HCT116 (cell line): ENCODE results near the gene CD9. TPM values are rescaled to one million over a fixed set of nuclear protein-coding genes. Genes with fewer than 3 reads are reported as not detected.

Experiments used
- ATAC-seq: fragments of 200-7000 bp; cut with Tn5 transposase; 2 replicates; pipeline ENCODE4 v1.9.1; 2020; ENCODE audit warnings: mild to moderate bottlenecking, moderate library complexity
- BruUV-seq: library from RNA; stranded (reverse); fragments of 400-500 nt; replicated peaks from 2 replicates; lab custom pipeline; 2021; lab: Mats Ljungman, UMichigan
- CTCF ChIA-PET: fragments of 300-600 bp; sonication (Branson Sonifier 250); formaldehyde crosslinking; loops from one replicate; lab custom pipeline; 2021; ENCODE audit warnings: antibody characterized with exemption; lab: Charles Lee
- POLR2A ChIA-PET: fragments of 300-600, 350-600 bp; sonication (Branson Sonifier 250); formaldehyde crosslinking; loops from one replicate; lab custom pipeline; 2021; ENCODE audit warnings: antibody characterized with exemption; lab: Charles Lee
- RAD21 ChIA-PET, 2 experiments: fragments of 300-600 bp; sonication (Branson Sonifier 250); formaldehyde crosslinking; loops; one replicate each; lab custom pipeline; 2023; ENCODE audit warnings: low total read pairs in 2 of 2; ENCODE audit not compliant: uncharacterized antibody in 2 of 2, unreplicated experiment in 2 of 2, low non-redundant PET in 1 of 2; lab: Charles Lee
- DNase-seq: peaks from one replicate; pipeline ENCODE4 v3.0.0-alpha.2; 2010; ENCODE audit warnings: low read depth, low spot score
- H2AFZ ChIP-seq: fragments of 200-600 bp; shearing (Covaris generic), sonication (generic); 2 replicates; pipeline ENCODE4 v1.6.1; 2017; ENCODE audit warnings: low read depth, mixed run types, mixed read lengths, antibody characterized with exemption, low read length; ENCODE audit not compliant: poor library complexity, severe bottlenecking
- H3K27ac ChIP-seq: 2 replicates; pipeline ENCODE4 v1.5.1; 2012; ENCODE audit warnings: low read depth, low read length
- H3K27me3 ChIP-seq: fragments of 200-600 bp; sonication (generic); 2 replicates; pipeline ENCODE4 v1.6.1; 2016; ENCODE audit warnings: mixed run types, low read length, mixed read lengths; ENCODE audit not compliant: insufficient read depth
- H3K36me3 ChIP-seq, 2 experiments: fragments of 200-500 bp in 1 of 2; fragments of 200-600 bp in 1 of 2; sonication (Bioruptor generic) in 1 of 2; sonication (generic) in 1 of 2; 2 replicates each; pipeline versions ENCODE4 v1.5.1 to v1.6.1; 2014 to 2016; ENCODE audit warnings: low read length in 2 of 2, inconsistent platforms in 1 of 2, mixed read lengths in 1 of 2, mixed run types in 1 of 2; ENCODE audit not compliant: insufficient read depth in 2 of 2, control insufficient read depth in 1 of 2
- H3K4me1 ChIP-seq, 2 experiments: fragments of 200-600 bp in 1 of 2; sonication (generic) in 1 of 2; 2 replicates each; pipeline versions ENCODE4 v1.5.1 to v1.6.1; 2012 to 2017; ENCODE audit warnings: low read length in 2 of 2, inconsistent platforms in 1 of 2, mild to moderate bottlenecking in 1 of 2, mixed read lengths in 1 of 2, mixed run types in 1 of 2, moderate library complexity in 1 of 2; ENCODE audit not compliant: insufficient read depth in 2 of 2, control insufficient read depth in 1 of 2
- H3K4me2 ChIP-seq: fragments of 200-600 bp; sonication (generic); 2 replicates; pipeline ENCODE4 v1.6.1; 2017; ENCODE audit warnings: mixed run types, low read length, mixed read lengths
- H3K4me3 ChIP-seq, 2 experiments: fragments of 200-600 bp in 1 of 2; sonication (generic) in 1 of 2; replicated peaks in 1 of 2; 2 replicates each; pipeline ENCODE4 v1.5.1; 2011 to 2016; ENCODE audit warnings: low read length in 2 of 2, control low read depth in 1 of 2, low read depth in 1 of 2, mild to moderate bottlenecking in 1 of 2, mixed read lengths in 1 of 2, mixed run types in 1 of 2
- H3K79me2 ChIP-seq: fragments of 200-600 bp; sonication (generic); 2 replicates; pipeline ENCODE4 v1.6.1; 2017; ENCODE audit warnings: mild to moderate bottlenecking, mixed run types, low read length, moderate library complexity, mixed read lengths; ENCODE audit not compliant: insufficient read depth
- H3K9ac ChIP-seq: fragments of 200-600 bp; sonication (generic); 2 replicates; pipeline ENCODE4 v1.6.1; 2016; ENCODE audit warnings: low read length, mixed read lengths
- H3K9me2 ChIP-seq: fragments of 200-600 bp; sonication (generic), shearing (Covaris generic); 2 replicates; pipeline ENCODE4 v1.6.1; 2017; ENCODE audit warnings: mixed run types, mild to moderate bottlenecking, moderate library complexity; ENCODE audit not compliant: insufficient read depth
- H3K9me3 ChIP-seq, 2 experiments: fragments of 200-500 bp in 1 of 2; fragments of 200-600 bp in 1 of 2; sonication (Bioruptor generic) in 1 of 2; sonication (generic) in 1 of 2; 2 replicates each; pipeline ENCODE4 v1.6.1; 2014 to 2017; ENCODE audit warnings: low read length in 2 of 2, mixed read lengths in 2 of 2, inconsistent platforms in 1 of 2, low read depth in 1 of 2, mild to moderate bottlenecking in 1 of 2, mixed run types in 1 of 2, moderate library complexity in 1 of 2; ENCODE audit not compliant: control insufficient read depth in 1 of 2, insufficient read depth in 1 of 2
- H4K20me1 ChIP-seq: fragments of 200-600 bp; sonication (generic), shearing (Covaris generic); 2 replicates; pipeline ENCODE4 v1.6.1; 2017; ENCODE audit warnings: mixed run types, mild to moderate bottlenecking, moderate library complexity; ENCODE audit not compliant: insufficient read depth
- CEBPB ChIP-seq: IDR thresholded peaks from 2 replicates; pipeline ENCODE4 v1.6.1; 2012; ENCODE audit warnings: low read depth
- EGR1 ChIP-seq: IDR thresholded peaks from 2 replicates; pipeline ENCODE4 v1.6.1; 2012; ENCODE audit warnings: low read depth
- EZH2phosphoT487 ChIP-seq: fragments of 200-600 bp; IDR thresholded peaks from 2 replicates; pipeline ENCODE4 v1.6.1; 2018; ENCODE audit warnings: antibody characterized with exemption, borderline replicate concordance
- JUND ChIP-seq: IDR thresholded peaks from 2 replicates; pipeline ENCODE4 v1.6.1; 2012
- POLR2A ChIP-seq: IDR thresholded peaks from 2 replicates; pipeline ENCODE4 v1.7.0; 2011; ENCODE audit warnings: borderline replicate concordance; ENCODE audit not compliant: insufficient read depth, insufficient read length; ENCODE audit errors: extremely low read depth
- POLR2AphosphoS5 ChIP-seq: IDR thresholded peaks from 2 replicates; pipeline ENCODE4 v1.6.1; 2011; ENCODE audit warnings: mild to moderate bottlenecking, low read depth, low read length, moderate library complexity
- REST ChIP-seq: IDR thresholded peaks from 2 replicates; pipeline ENCODE4 v1.6.1; 2012; ENCODE audit warnings: low read depth
- SRF ChIP-seq: IDR thresholded peaks from 2 replicates; pipeline ENCODE4 v1.6.1; 2012; ENCODE audit warnings: low read depth
- TCF7L2 ChIP-seq: IDR thresholded peaks from 2 replicates; pipeline ENCODE4 v1.7.0; 2011; ENCODE audit warnings: borderline replicate concordance, inconsistent platforms; ENCODE audit not compliant: insufficient read depth, insufficient read length; ENCODE audit errors: extremely low read depth
- YY1 ChIP-seq: IDR thresholded peaks from 2 replicates; pipeline ENCODE4 v1.6.1; 2011; ENCODE audit warnings: low read length, low read depth, moderate library complexity, mild to moderate bottlenecking; ENCODE audit not compliant: insufficient replicate concordance; ENCODE audit errors: extremely low read depth
- ZFX ChIP-seq: fragments of 450-650 bp; IDR thresholded peaks from 2 replicates; pipeline ENCODE4 v1.6.1; 2017
- intact Hi-C: fragments of 100-400 bp; cut with micrococcal nuclease; formaldehyde crosslinking; loops from 2 replicates; pipeline ENCODE4 v1.10.0; 2022
- total RNA-seq: library from RNA; stranded (reverse); gene quantifications from one replicate; pipeline ENCODE4 v1.2.1, GENCODE V29; 2021; ENCODE audit not compliant: unreplicated experiment
- TF ChIP-seq, protein P1 (sequence below): IDR thresholded peaks from 2 replicates; pipeline ENCODE4 v1.6.1; 2012
- TF ChIP-seq, protein P2 (sequence below): IDR thresholded peaks from 2 replicates; pipeline ENCODE4 v1.6.1; 2012
- TF ChIP-seq, protein P3 (sequence below): IDR thresholded peaks from 2 replicates; pipeline ENCODE4 v1.6.1; 2011; ENCODE audit warnings: mild to moderate bottlenecking, low read length, moderate library complexity; ENCODE audit not compliant: insufficient replicate concordance; ENCODE audit errors: extremely low read depth

Gene CD9
- total RNA-seq, 1 experiment from 2014 or later, result 182 TPM

- TF ChIP-seq REST (no peak), EZH2phosphoT487 (no peak), POLR2AphosphoS5 (no peak), TCF7L2 (no peak), EGR1 (no peak), ZFX (no peak), JUND (no peak)
- TF ChIP-seq, protein P1, sequence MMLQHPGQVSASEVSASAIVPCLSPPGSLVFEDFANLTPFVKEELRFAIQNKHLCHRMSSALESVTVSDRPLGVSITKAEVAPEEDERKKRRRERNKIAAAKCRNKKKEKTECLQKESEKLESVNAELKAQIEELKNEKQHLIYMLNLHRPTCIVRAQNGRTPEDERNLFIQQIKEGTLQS, result no peak
- TF ChIP-seq, protein P2, sequence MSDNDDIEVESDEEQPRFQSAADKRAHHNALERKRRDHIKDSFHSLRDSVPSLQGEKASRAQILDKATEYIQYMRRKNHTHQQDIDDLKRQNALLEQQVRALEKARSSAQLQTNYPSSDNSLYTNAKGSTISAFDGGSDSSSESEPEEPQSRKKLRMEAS, result no peak
Measured at GRCh38 chr12:6172086-6172485, 28.1 kb upstream of the CD9 start (continued).

GRCh38 chr12:6172862-6173261 is 27.3 kb upstream of the CD9 start:
- Histone ChIP-seq H3K4me3 (no peak overlapping the region), H3K4me1 (peaks cover 2 to 14% of the 10 kb centered on the region in 2 experiments), H3K36me3 (no peaks in the 10 kb centered on the region), H3K9me2 (no peaks in the 10 kb centered on the region), H2AFZ (no peak overlapping the region), H3K9ac (no peak overlapping the region), H3K27me3 (no peaks in the 10 kb centered on the region), H3K27ac (no peak overlapping the region), H4K20me1 (no peaks in the 10 kb centered on the region), H3K9me3 (no peaks in the 10 kb centered on the region), H3K4me2 (no peak overlapping the region), H3K79me2 (no peaks in the 10 kb centered on the region)
- ChIA-PET RAD21 (no interaction called here), POLR2A (no interaction called here), CTCF (no interaction called here)
- no TSS peak for BruUV-seq
- TF ChIP-seq POLR2A (no peak), EZH2phosphoT487 (no peak), SRF (no peak), YY1 (no peak), TCF7L2 (no peak), CEBPB (no peak)
- TF ChIP-seq, protein P1, result no peak
- TF ChIP-seq, protein P2, result no peak
- TF ChIP-seq, protein P3, sequence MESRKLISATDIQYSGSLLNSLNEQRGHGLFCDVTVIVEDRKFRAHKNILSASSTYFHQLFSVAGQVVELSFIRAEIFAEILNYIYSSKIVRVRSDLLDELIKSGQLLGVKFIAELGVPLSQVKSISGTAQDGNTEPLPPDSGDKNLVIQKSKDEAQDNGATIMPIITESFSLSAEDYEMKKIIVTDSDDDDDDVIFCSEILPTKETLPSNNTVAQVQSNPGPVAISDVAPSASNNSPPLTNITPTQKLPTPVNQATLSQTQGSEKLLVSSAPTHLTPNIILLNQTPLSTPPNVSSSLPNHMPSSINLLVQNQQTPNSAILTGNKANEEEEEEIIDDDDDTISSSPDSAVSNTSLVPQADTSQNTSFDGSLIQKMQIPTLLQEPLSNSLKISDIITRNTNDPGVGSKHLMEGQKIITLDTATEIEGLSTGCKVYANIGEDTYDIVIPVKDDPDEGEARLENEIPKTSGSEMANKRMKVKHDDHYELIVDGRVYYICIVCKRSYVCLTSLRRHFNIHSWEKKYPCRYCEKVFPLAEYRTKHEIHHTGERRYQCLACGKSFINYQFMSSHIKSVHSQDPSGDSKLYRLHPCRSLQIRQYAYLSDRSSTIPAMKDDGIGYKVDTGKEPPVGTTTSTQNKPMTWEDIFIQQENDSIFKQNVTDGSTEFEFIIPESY, result no peak
- DNase-seq (no peak), ATAC-seq (no peak)
- intact Hi-C loops, result no loop called here
